Stimulated activated effector memory CD8-positive, alpha-beta T cell treated with anti-CD3 and anti-CD28 coated beads, Interleukin-12 subunit alpha, Interleukin-12 subunit beta, amount 100 ng/mL, for 72 hours (primary cell): Measurements from ENCODE around the gene SHPK.

Source experiments
- ATAC-seq: fragments of 150-1000 bp; cut with Tn5 transposase; 2 replicates; pipeline ENCODE4 v1.10.0; 2021
- DNase-seq, 2 donors: peaks; one replicate each; pipeline ENCODE4 v3.0.0; 2021 to 2022; ENCODE audit warnings: low spot score in 2 of 2
- H3K27ac Mint-ChIP-seq: one replicate; pipeline ENCODE4 v1.8.0; 2022; ENCODE audit warnings: mild to moderate bottlenecking, mixed read lengths
- H3K36me3 Mint-ChIP-seq: one replicate; pipeline ENCODE4 v1.8.0; 2022; ENCODE audit warnings: mild to moderate bottlenecking, mixed read lengths
- H3K4me1 Mint-ChIP-seq: one replicate; pipeline ENCODE4 v1.8.0; 2022; ENCODE audit warnings: mixed read lengths
- H3K4me3 Mint-ChIP-seq: one replicate; pipeline ENCODE4 v1.8.0; 2022; ENCODE audit warnings: mild to moderate bottlenecking, mixed read lengths
- H3K9me3 Mint-ChIP-seq: one replicate; pipeline ENCODE4 v1.8.0; 2022; ENCODE audit warnings: mixed read lengths

The SHPK gene

GRCh38 chr17:3636154-3636907 lies at the start of gene SHPK, which contains the start of gene CTNS:
Gene SHPK (minus strand): TSS chr17:3636250. CDS start chr17:3636219, 31 bp downstream.
Gene CTNS (plus strand): TSS chr17:3636760. CDS start chr17:3640207, 3,447 bp downstream.
- Mint-ChIP-seq H3K4me3 (peak within 1 kb of the TSS; percentile 91), H3K4me1 (peaks cover 48% of the 10 kb centered on the region), H3K27ac (peak within 1 kb of the TSS; percentile 97), H3K9me3 (no peaks in the 10 kb centered on the region), H3K36me3 (peaks cover 39% of the 10 kb centered on the region)
- DNase-seq (peak; percentile 87 to 97), ATAC-seq (peak; percentile 97)

- no peak for ATAC-seq
- DNase-seq = no peak
- Mint-ChIP-seq H3K4me1 (peaks cover 19% of the 10 kb centered on the region), H3K4me3 (no peak overlapping the region), H3K9me3 (no peaks in the 10 kb centered on the region), H3K36me3 (peaks cover 47% of the 10 kb centered on the region), H3K27ac (no peak overlapping the region)
Measured at GRCh38 chr17:3685174-3685573, 49.1 kb upstream of the SHPK start.

GRCh38 chr17:3683054-3683511 lies 47.0 kb upstream of the SHPK start:
- Mint-ChIP-seq H3K4me1 (peaks cover 19% of the 10 kb centered on the region), H3K27ac (no peak overlapping the region), H3K36me3 (peaks cover 47% of the 10 kb centered on the region), H3K9me3 (no peaks in the 10 kb centered on the region), H3K4me3 (no peak overlapping the region)
- peak; percentile 88 for ATAC-seq
- DNase-seq = peak; percentile 57 to 82

GRCh38 chr17:3682033-3682432 lies 46.0 kb upstream of the SHPK start:
- peak overlapping the region; percentile 40 for H3K27ac Mint-ChIP-seq
- peaks cover 53% of the 10 kb centered on the region for H3K36me3 Mint-ChIP-seq
- H3K9me3 Mint-ChIP-seq = no peaks in the 10 kb centered on the region
- H3K4me3 Mint-ChIP-seq = no peak overlapping the region
- peaks cover 19% of the 10 kb centered on the region for H3K4me1 Mint-ChIP-seq
- ATAC-seq (no peak), DNase-seq (no peak)

DNA sequence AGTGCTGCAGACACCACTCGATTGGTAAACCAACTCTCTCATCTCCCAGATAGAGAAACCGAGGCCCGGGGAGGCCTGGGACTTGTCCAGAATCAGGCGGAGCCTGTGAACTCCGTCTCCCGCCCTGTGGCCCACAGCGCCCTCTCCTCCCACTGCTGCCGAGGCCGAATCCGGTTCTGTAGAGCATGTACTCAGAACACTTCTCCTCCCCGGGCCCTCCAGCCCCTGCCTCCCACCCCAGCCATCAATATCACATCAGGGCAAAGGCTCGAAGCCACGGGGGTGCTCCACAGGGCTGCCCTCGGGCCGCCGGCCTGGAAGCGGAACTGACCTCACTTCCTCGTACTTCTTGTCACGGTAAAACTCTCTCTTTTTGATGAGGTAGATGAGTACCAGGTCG lies 45.5 kb upstream of the SHPK start:
- Mint-ChIP-seq H3K4me3 (no peak overlapping the region), H3K27ac (peak overlapping the region; percentile 40), H3K9me3 (no peaks in the 10 kb centered on the region), H3K36me3 (peaks cover 53% of the 10 kb centered on the region), H3K4me1 (peaks cover 19% of the 10 kb centered on the region)
- DNase-seq (no peak), ATAC-seq (no peak)

DNA sequence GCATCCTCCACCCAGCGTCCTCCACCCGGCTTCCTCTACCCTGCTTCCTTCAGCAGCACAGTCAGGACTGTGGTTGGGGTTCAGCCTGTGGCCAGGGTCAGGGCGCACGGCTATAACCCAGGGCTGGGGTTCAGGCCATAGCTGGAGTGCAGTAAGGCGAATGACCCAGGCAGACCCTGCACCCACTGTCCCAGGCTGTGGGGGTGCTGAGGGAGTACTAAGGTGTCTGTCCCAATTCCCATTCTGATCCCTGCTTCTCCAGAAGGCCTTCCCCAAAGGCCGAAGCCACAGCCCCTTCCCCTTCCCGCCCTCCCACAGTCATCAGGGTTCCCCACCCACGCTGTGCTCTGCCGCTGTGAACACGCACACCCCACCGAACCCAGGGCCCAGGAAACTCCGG lies 45.0 kb upstream of the SHPK start:
- Mint-ChIP-seq H3K4me1 (peaks cover 19% of the 10 kb centered on the region), H3K36me3 (peaks cover 53% of the 10 kb centered on the region), H3K4me3 (no peak overlapping the region), H3K27ac (peak overlapping the region; percentile 40), H3K9me3 (no peaks in the 10 kb centered on the region)
- no peak for DNase-seq
- ATAC-seq = no peak

DNA sequence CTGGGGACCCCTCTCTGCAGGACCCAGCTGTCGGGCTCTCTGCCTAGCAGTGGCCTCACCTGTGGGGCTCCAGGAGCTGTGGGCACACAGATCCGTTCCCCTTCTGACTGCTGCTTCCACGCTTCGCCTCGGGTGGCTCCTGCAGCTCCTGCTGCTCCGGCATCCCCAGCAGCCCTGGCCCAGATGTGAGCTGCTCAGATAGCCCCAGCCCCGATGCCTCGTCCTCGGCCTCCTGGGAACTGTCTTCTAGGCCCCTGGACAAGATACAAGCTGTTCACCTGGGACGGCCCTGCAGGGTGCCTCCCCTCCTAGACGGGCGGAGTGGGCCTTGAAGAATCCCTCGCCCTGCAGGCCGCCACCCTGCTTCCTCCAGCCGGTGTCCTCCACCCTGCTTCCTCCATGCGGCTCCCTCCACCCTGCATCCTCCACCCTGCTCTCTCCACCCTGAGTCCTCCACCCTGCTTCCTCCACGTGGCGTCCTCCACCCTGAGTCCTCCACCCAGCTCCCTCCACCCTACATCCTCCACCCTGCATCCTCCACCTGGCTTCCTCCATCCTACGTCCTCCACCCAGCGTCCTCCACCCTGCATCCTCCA lies 43.6 kb upstream of the SHPK start:
- DNase-seq = no peak
- Mint-ChIP-seq H3K9me3 (no peaks in the 10 kb centered on the region), H3K4me3 (no peak overlapping the region), H3K4me1 (peaks cover 19% of the 10 kb centered on the region), H3K36me3 (peaks cover 47% of the 10 kb centered on the region), H3K27ac (no peak overlapping the region)
- no peak for ATAC-seq

DNA sequence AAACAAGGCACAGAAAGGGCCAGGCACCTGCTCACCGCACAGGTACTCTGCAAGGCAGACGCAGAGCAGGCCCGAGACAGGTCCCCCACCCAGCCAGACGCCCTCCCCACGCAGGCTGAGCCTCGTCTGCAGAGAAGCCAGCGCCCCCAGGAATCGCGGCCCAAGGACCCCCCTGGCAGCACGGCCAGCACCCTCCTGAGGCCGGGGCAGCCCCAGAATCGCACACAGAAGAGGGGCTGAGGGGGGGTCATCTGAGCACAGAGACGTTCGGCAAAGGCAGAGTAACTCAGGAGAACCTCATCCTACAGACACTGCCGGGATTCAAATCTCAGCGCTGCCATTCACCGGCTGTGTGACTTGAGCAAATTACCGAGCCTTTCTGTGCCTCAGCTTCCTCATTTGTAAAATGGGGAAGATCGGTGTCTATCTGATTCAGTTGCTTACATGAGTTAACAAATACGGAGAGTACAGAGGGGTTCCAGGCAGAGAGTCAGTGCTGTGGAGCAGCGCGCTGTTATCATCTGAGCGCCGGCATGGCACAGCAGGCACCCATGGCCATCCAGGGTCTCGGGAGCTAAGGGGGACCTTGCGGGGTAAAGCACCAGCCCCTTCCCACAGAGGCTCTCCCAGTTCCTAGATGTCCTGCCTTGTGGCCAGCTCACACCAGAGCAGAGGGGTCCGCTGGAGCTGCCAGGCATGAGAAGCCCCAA lies 42.9 kb upstream of the SHPK start:
- Mint-ChIP-seq H3K4me3 (no peak overlapping the region), H3K27ac (no peak overlapping the region), H3K9me3 (no peaks in the 10 kb centered on the region), H3K4me1 (peaks cover 19% of the 10 kb centered on the region), H3K36me3 (peaks cover 40% of the 10 kb centered on the region)
- DNase-seq (no peak), ATAC-seq (no peak)

DNA sequence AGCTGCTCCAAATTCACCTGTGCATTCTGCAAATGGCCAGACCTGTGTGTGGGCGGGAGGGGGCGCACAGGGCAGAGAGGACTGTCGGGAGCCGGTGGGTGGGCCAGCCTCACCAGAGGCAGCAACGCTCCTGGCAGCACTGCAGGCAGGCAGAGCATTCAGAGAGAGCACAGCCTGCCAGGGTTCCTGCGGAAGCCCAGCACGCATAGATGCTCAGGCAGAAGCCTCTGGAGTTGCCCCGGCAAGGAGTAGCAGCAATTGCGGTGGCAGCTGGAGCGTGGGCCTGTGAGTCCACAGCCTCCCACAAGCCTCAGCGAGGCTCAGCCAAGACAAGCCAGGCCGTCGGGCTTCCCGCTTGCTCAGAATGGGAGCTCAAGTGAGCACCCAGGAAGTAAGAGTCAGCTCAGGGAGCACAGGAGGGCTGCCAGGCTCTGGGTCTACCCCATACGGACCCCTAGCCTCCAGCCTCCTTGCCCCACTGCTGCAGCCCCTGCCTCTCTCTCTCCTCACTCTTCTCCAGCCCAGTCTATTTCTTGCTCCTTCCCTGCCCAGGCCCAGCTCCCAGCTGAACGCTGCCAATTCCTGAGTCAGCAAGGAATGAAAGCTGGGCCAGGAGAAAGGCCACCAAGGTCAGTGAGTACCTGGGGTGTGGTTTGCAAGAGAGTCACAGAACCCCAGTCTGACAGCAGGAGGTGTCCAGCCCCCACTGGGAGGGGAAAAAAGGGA lies 42.2 kb upstream of the SHPK start:
- DNase-seq = no peak
- Mint-ChIP-seq H3K9me3 (no peaks in the 10 kb centered on the region), H3K4me3 (no peak overlapping the region), H3K36me3 (peaks cover 34% of the 10 kb centered on the region), H3K4me1 (peaks cover 17% of the 10 kb centered on the region), H3K27ac (no peak overlapping the region)
- ATAC-seq = no peak

GRCh38 chr17:3675886-3676285 lies 39.8 kb upstream of the SHPK start:
- ATAC-seq (no peak), DNase-seq (no peak)
- Mint-ChIP-seq H3K9me3 (no peaks in the 10 kb centered on the region), H3K36me3 (peaks cover 39% of the 10 kb centered on the region), H3K27ac (peak overlapping the region; percentile 27), H3K4me1 (no peaks in the 10 kb centered on the region), H3K4me3 (no peak overlapping the region)

- peak overlapping the region; percentile 58 for H3K27ac Mint-ChIP-seq
- ATAC-seq = no peak
- no peak overlapping the region for H3K4me3 Mint-ChIP-seq
- peaks cover 56% of the 10 kb centered on the region for H3K36me3 Mint-ChIP-seq
- no peaks in the 10 kb centered on the region for H3K9me3 Mint-ChIP-seq
- H3K4me1 Mint-ChIP-seq = peaks cover 10% of the 10 kb centered on the region
- DNase-seq = no peak
Measured at GRCh38 chr17:3672571-3672970, 36.5 kb upstream of the SHPK start.

DNA sequence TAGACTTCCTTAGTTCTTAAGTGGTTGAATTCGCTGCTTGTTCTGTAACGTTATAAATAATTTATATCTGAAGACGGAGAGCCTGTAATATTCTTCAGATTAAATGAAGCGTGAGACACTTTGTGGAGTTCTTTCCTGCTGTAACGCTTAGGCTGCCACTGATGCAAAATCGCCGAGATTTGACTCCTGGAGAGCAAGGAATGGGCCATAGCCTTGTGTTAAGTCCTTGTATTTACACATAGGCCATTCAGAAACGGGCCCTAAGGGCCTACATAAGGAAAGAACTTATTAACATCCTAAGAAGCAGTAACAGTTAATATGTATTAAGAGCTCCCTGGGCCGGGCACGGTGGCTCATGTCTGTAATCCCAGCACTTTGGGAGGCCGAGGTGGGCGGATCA lies 33.5 kb upstream of the SHPK start:
- Mint-ChIP-seq H3K9me3 (no peaks in the 10 kb centered on the region), H3K4me3 (peak overlapping the region; percentile 93)
- ATAC-seq = no peak

DNA sequence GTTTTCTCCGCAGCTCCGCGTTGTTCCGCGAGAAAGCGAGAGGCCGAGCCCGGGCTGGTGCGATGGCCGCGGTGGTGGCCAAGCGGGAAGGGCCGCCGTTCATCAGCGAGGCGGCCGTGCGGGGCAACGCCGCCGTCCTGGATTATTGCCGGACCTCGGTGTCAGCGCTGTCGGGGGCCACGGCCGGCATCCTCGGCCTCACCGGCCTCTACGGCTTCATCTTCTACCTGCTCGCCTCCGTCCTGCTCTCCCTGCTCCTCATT lies 33.0 kb upstream of the SHPK start:
- no peak for DNase-seq
- Mint-ChIP-seq H3K9me3 (no peaks in the 10 kb centered on the region), H3K4me3 (peak overlapping the region; percentile 93), H3K36me3 (peaks cover 67% of the 10 kb centered on the region), H3K4me1 (peaks cover 29% of the 10 kb centered on the region), H3K27ac (peak overlapping the region; percentile 95)
- ATAC-seq = no peak

More for the DNA sequence above, 33.5 kb upstream of the SHPK start:
- H3K27ac Mint-ChIP-seq = peak overlapping the region; percentile 95
- H3K4me1 Mint-ChIP-seq = peaks cover 29% of the 10 kb centered on the region
- no peak for DNase-seq
- H3K36me3 Mint-ChIP-seq = peaks cover 62% of the 10 kb centered on the region

DNA sequence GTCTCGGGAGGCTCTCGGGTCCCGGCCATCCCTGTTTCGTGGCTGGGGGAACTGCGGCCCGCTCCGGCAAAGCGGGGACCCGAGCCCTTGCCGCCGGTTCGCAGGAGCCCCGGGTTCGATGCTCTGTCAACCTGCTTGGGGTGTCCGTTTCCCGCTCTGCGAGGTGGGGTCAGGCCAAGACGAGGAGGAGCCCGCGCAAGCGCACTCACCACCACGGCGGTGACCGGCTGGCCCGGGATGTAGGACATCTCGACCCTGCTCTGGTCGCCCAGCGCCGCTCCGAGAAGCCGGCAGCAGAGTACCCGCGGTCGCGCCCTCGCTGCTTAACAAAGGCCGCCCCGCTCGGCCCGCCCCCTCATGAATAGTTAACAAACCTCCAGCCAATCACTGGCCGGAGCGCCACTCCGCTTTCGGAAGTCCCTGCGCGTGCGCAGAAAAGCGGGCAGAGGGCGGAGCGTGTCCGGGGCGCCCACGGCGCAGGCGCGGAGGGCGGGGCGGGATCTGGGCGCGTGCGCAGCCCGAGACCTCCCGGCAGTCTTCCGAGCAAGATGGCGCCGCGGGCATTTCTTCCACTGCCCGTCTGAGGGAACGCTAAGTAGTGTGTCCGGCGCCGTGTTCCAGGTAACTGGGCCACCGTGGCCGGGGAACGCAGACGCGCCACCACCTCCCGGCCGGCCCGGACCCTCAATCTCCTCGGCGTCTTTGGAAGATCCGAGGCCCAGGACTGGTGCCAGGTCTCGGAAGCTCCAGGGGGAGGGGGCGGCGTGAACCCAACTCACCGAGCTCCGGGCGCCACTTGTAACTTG lies 32.4 kb upstream of the SHPK start, which contains the start of the genes EMC6 and TAX1BP3:
EMC6 (plus strand) TSS at position 534 of the 806 bp plus-strand sequence. CDS start 335 bp downstream, outside the sequence.
TAX1BP3 (minus strand) TSS at position 300 of the 806 bp plus-strand sequence; CDS start at position 248, 52 bp downstream.
- Mint-ChIP-seq H3K4me1 (peaks cover 29% of the 10 kb centered on the region), H3K36me3 (peaks cover 68% of the 10 kb centered on the region), H3K27ac (peak within 1 kb of the TSS; percentile 95), H3K9me3 (no peaks in the 10 kb centered on the region), H3K4me3 (peak within 1 kb of the TSS; percentile 93)
- peak; percentile 95 for ATAC-seq
- DNase-seq = peak; percentile 100
